ENCODE data around the gene MYNN. TPM values are rescaled to one million over a fixed set of nuclear protein-coding genes. Genes with fewer than 3 reads are reported as not detected.

The MYNN gene
- total and polyA plus RNA-seq, 2 of the 13 experiments (the other 11 are each of a cell fraction or from before 2014, with no cell fraction given): 10.4 to 17.6 TPM

- peak; percentile 26; the same call in 1 of the 2 replicates for TF ChIP-seq ZNF142 (CRISPR knock-in tag; IDR thresholded peaks at IDR 0.05)
- peak; percentile 39; the same call in 1 of the 2 replicates for TF ChIP-seq MAX (IDR thresholded peaks at IDR 0.05)
- TF ChIP-seq LCORL (IDR thresholded peaks at IDR 0.05): no peak
- TF ChIP-seq LCORL (CRISPR knock-in tag; IDR thresholded peaks at IDR 0.05): peak; percentile 46; the same call in 1 of the 2 replicates
- peak; percentile 67 for TF ChIP-seq ZNF687 (CRISPR knock-in tag; IDR thresholded peaks at IDR 0.05)
- no peak for TF ChIP-seq ZBTB3 (CRISPR knock-in tag; IDR thresholded peaks at IDR 0.05; ENCODE audit: borderline replicate concordance, low read depth)
- TF ChIP-seq POLR2A (IDR thresholded peaks at IDR 0.05; ENCODE audit: insufficient read depth in 1 of 2, low read depth in 2 of 2, low read length in 2 of 2): peak; percentile 82 to 96
- TF ChIP-seq CHD2 (IDR thresholded peaks at IDR 0.05; ENCODE audit: low read depth, low read length): peak; percentile 95
- TF ChIP-seq ELF3 (CRISPR knock-in tag; IDR thresholded peaks at IDR 0.05): peak; percentile 71
- TF ChIP-seq THAP9 (CRISPR knock-in tag; IDR thresholded peaks at IDR 0.05; ENCODE audit: borderline replicate concordance): 0 out of 2 replicates have a peak, but pooled peaks have one; percentile 7
- peak; percentile 60; the same call in 1 of the 2 replicates for TF ChIP-seq ETV5 (CRISPR knock-in tag; IDR thresholded peaks at IDR 0.05; ENCODE audit: borderline replicate concordance)
- no peak for TF ChIP-seq ZNF790 (CRISPR knock-in tag; IDR thresholded peaks at IDR 0.05; ENCODE audit: borderline replicate concordance)
- no peak for TF ChIP-seq POLR2AphosphoS2 (IDR thresholded peaks at IDR 0.05; ENCODE audit: low read depth, low read length)
- peak; percentile 75 for TF ChIP-seq NFYC (CRISPR knock-in tag; IDR thresholded peaks at IDR 0.05)
- TF ChIP-seq ZNF670 (CRISPR knock-in tag; IDR thresholded peaks at IDR 0.05; ENCODE audit: borderline replicate concordance): no peak
- TF ChIP-seq DRAP1 (CRISPR knock-in tag; IDR thresholded peaks at IDR 0.05): peak; percentile 98
These were observed 8.1 kb upstream of the MYNN start, which contains the start of gene TERC (continued) for GRCh38 chr3:169764882-169765612.
